WTC11 (cell line): ENCODE measurements around the gene NOP10. TPM values are rescaled to one million over a fixed set of nuclear protein-coding genes. Genes with fewer than 3 reads are reported as not detected.

Experiments
- ATAC-seq: fragments of 200-7000 bp; cut with Tn5 transposase; 2 replicates; pipeline ENCODE4 v1.10.0; 2021; ENCODE audit warnings: mild to moderate bottlenecking, moderate library complexity
- CTCF ChIA-PET: fragments of 300-600 bp; sonication (Branson Sonifier 250); formaldehyde crosslinking; loops from one replicate; lab custom pipeline; 2021; ENCODE audit warnings: antibody characterized with exemption; lab: Charles Lee
- POLR2A ChIA-PET: fragments of 350-600 bp; sonication (Branson Sonifier 250); formaldehyde crosslinking; loops from one replicate; lab custom pipeline; 2021; ENCODE audit warnings: antibody characterized with exemption; lab: Charles Lee
- DNase-seq: peaks from one replicate; pipeline ENCODE4 v3.0.0; 2021; ENCODE audit warnings: low spot score
- H3K27ac Mint-ChIP-seq: 2 replicates; pipeline ENCODE4 v1.8.0; 2021; ENCODE audit warnings: mixed read lengths
- H3K27me3 Mint-ChIP-seq: 2 replicates; pipeline ENCODE4 v1.8.0; 2021; ENCODE audit warnings: low read depth, mild to moderate bottlenecking, moderate library complexity, mixed read lengths
- H3K36me3 Mint-ChIP-seq: 2 replicates; pipeline ENCODE4 v1.8.0; 2021; ENCODE audit warnings: mixed read lengths
- H3K4me1 Mint-ChIP-seq: 2 replicates; pipeline ENCODE4 v1.8.0; 2022; ENCODE audit warnings: mixed read lengths
- H3K4me3 Mint-ChIP-seq: 2 replicates; pipeline ENCODE4 v1.8.0; 2021; ENCODE audit warnings: mild to moderate bottlenecking, moderate library complexity, mixed read lengths
- H3K9me3 Mint-ChIP-seq: 2 replicates; pipeline ENCODE4 v1.8.0; 2021; ENCODE audit warnings: mixed read lengths
- ATF1 ChIP-seq: sonication (generic); formaldehyde crosslinking; IDR thresholded peaks from 2 replicates; pipeline ENCODE4 v1.8.1; 2023; ENCODE audit warnings: mild to moderate bottlenecking, moderate library complexity, missing genetic modification reagents
- FOXP1 ChIP-seq: sonication (generic); formaldehyde crosslinking; IDR thresholded peaks from 2 replicates; pipeline ENCODE4 v1.8.0; 2022; ENCODE audit warnings: missing genetic modification reagents, mild to moderate bottlenecking, moderate library complexity, borderline replicate concordance
- GTF2I ChIP-seq: fragments of 250-450 bp; sonication (Bioruptor Pico); conservative IDR thresholded peaks from 2 replicates; pipeline ENCODE4 v1.4.0; 2021; ENCODE audit warnings: mild to moderate bottlenecking
- HMGA2 ChIP-seq: fragments of 250-450 bp; sonication (Bioruptor Pico); IDR thresholded peaks from 2 replicates; pipeline ENCODE4 v1.4.0; 2021; ENCODE audit warnings: mild to moderate bottlenecking, moderate library complexity
- IRF2 ChIP-seq: sonication (generic); formaldehyde crosslinking; IDR thresholded peaks from 2 replicates; pipeline ENCODE4 v1.8.0; 2022; ENCODE audit warnings: low read depth, missing genetic modification reagents, borderline replicate concordance
- JUN ChIP-seq: sonication (generic); formaldehyde crosslinking; IDR thresholded peaks from 2 replicates; pipeline ENCODE4 v1.8.0; 2023; ENCODE audit warnings: mild to moderate bottlenecking, missing genetic modification reagents
- NFE2L1 ChIP-seq: sonication (generic); formaldehyde crosslinking; IDR thresholded peaks from 2 replicates; pipeline ENCODE4 v1.8.1; 2023; ENCODE audit warnings: missing genetic modification reagents
- NFYB ChIP-seq: sonication (generic); formaldehyde crosslinking; conservative IDR thresholded peaks from 2 replicates; pipeline ENCODE4 v1.8.0; 2022; ENCODE audit warnings: low read depth, missing genetic modification reagents
- NR1H2 ChIP-seq: sonication (generic); formaldehyde crosslinking; IDR thresholded peaks from 2 replicates; pipeline ENCODE4 v1.9.0; 2021; ENCODE audit warnings: mild to moderate bottlenecking, moderate library complexity, missing genetic modification reagents
- TP53 ChIP-seq: sonication (generic); formaldehyde crosslinking; IDR thresholded peaks from 2 replicates; pipeline ENCODE4 v1.8.1; 2023; ENCODE audit warnings: mild to moderate bottlenecking, missing genetic modification reagents
- ZNF232 ChIP-seq: sonication (generic); formaldehyde crosslinking; IDR thresholded peaks from 2 replicates; pipeline ENCODE4 v1.8.0; 2022; ENCODE audit warnings: mild to moderate bottlenecking, missing genetic modification reagents
- ZNF317 ChIP-seq: sonication (generic); formaldehyde crosslinking; IDR thresholded peaks from 2 replicates; pipeline ENCODE4 v1.8.1; 2023; ENCODE audit warnings: low read depth, mild to moderate bottlenecking, moderate library complexity, missing genetic modification reagents, borderline replicate concordance
- ZNF396 ChIP-seq: fragments of 250-450 bp; sonication (Bioruptor Pico); IDR thresholded peaks from 2 replicates; pipeline ENCODE4 v1.8.0; 2021; ENCODE audit warnings: mild to moderate bottlenecking, moderate library complexity, borderline replicate concordance
- ZNF671 ChIP-seq: fragments of 250-450 bp; sonication (Bioruptor Pico); IDR thresholded peaks from 2 replicates; pipeline ENCODE4 v1.8.0; 2021; ENCODE audit warnings: mild to moderate bottlenecking
- total RNA-seq: library from RNA; stranded (reverse); gene quantifications from 3 replicates; pipeline ENCODE4 v1.2.3, GENCODE V29; 2021
- TF ChIP-seq, protein P1 (sequence below): sonication (generic); formaldehyde crosslinking; IDR thresholded peaks from 2 replicates; pipeline ENCODE4 v1.8.0; 2022; ENCODE audit warnings: mild to moderate bottlenecking, missing genetic modification reagents
- TF ChIP-seq, protein P2 (sequence below): sonication (generic); formaldehyde crosslinking; IDR thresholded peaks from 2 replicates; pipeline ENCODE4 v1.8.1; 2023; ENCODE audit warnings: mild to moderate bottlenecking, missing genetic modification reagents, borderline replicate concordance
- TF ChIP-seq, protein P3 (sequence below): fragments of 250-450 bp; sonication (Bioruptor Pico); conservative IDR thresholded peaks from 2 replicates; pipeline ENCODE4 v1.9.0; 2021; ENCODE audit warnings: mild to moderate bottlenecking
- TF ChIP-seq, protein P4 (sequence below): sonication (generic); formaldehyde crosslinking; IDR thresholded peaks from 2 replicates; pipeline ENCODE4 v1.8.0; 2022; ENCODE audit warnings: missing genetic modification reagents
- TF ChIP-seq, protein P5 (sequence below): sonication (generic); formaldehyde crosslinking; IDR thresholded peaks from 2 replicates; pipeline ENCODE4 v1.8.1; 2023; ENCODE audit warnings: mild to moderate bottlenecking, missing genetic modification reagents
- TF ChIP-seq, protein P6 (sequence below): fragments of 250-450 bp; sonication (Bioruptor Pico); IDR thresholded peaks from 2 replicates; pipeline ENCODE4 v1.8.0; 2021; ENCODE audit warnings: mild to moderate bottlenecking
- TF ChIP-seq, protein P7 (sequence below): sonication (generic); formaldehyde crosslinking; IDR thresholded peaks from 2 replicates; pipeline ENCODE4 v1.8.0; 2023; ENCODE audit warnings: missing genetic modification reagents

NOP10 gene
- total RNA-seq, 1 experiment from 2014 or later, result 220 TPM

DNA sequence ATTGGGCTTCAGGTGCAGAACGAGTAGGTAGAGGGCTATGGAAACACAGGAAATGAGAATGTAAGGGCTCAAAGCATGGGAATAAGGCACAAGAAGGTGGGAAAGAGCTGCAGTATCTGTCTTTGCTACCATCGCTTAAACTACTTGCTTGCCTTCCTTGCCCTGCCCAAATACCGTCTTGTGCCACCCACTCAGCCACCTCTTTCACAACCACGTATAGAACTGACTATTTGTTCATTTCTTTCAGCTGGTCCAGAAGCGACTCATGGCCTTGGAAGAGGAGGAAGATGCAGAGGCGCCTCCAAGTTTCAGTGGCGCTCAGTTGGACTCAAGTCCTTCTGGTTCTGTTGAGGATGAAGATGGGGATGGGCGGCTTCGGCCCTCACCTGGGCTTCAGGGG is 12.3 kb upstream of the NOP10 start (continued):
- TF ChIP-seq, protein P1, sequence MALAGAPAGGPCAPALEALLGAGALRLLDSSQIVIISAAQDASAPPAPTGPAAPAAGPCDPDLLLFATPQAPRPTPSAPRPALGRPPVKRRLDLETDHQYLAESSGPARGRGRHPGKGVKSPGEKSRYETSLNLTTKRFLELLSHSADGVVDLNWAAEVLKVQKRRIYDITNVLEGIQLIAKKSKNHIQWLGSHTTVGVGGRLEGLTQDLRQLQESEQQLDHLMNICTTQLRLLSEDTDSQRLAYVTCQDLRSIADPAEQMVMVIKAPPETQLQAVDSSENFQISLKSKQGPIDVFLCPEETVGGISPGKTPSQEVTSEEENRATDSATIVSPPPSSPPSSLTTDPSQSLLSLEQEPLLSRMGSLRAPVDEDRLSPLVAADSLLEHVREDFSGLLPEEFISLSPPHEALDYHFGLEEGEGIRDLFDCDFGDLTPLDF (CRISPR knock-in tag), result no peak
- TF ChIP-seq NFYB (CRISPR knock-in tag), result no peak

DNA sequence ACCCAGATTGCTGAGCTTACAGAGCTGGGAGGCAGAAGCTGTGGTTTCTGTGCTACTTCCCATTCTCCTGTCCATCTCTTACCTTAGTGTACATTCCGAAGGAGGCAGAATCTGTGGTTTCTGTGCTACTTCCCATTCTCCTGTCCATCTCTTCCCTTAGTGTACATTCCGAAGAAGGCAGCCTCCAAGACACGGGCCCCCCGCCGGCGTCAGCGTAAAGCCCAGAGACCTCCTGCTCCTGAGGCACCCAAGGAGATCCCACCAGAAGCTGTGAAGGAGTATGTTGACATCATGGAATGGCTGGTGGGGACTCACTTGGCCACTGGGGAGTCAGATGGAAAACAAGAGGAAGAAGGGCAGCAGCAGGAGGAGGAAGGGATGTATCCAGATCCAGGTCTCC is 11.3 kb upstream of the NOP10 start:
- DNase-seq (no peak), ATAC-seq (no peak)
- no peak overlapping the region for H3K27ac Mint-ChIP-seq
- H3K27me3 Mint-ChIP-seq, result no peaks in the 10 kb centered on the region
- H3K4me3 Mint-ChIP-seq, result no peak overlapping the region
- peaks cover 29% of the 10 kb centered on the region for H3K36me3 Mint-ChIP-seq
- peaks cover 8% of the 10 kb centered on the region for H3K4me1 Mint-ChIP-seq
- POLR2A ChIA-PET, result no interaction called here
- H3K9me3 Mint-ChIP-seq, result no peaks in the 10 kb centered on the region
- CTCF ChIA-PET, result interaction anchor here (1.7 to 1.8 kb wide), 2 partner anchors 11 to 13 kb away, joined by 5 to 6 read pairs; partner anchors contain the start of genes LPCAT4 and NUTM1
- TF ChIP-seq, protein P2, sequence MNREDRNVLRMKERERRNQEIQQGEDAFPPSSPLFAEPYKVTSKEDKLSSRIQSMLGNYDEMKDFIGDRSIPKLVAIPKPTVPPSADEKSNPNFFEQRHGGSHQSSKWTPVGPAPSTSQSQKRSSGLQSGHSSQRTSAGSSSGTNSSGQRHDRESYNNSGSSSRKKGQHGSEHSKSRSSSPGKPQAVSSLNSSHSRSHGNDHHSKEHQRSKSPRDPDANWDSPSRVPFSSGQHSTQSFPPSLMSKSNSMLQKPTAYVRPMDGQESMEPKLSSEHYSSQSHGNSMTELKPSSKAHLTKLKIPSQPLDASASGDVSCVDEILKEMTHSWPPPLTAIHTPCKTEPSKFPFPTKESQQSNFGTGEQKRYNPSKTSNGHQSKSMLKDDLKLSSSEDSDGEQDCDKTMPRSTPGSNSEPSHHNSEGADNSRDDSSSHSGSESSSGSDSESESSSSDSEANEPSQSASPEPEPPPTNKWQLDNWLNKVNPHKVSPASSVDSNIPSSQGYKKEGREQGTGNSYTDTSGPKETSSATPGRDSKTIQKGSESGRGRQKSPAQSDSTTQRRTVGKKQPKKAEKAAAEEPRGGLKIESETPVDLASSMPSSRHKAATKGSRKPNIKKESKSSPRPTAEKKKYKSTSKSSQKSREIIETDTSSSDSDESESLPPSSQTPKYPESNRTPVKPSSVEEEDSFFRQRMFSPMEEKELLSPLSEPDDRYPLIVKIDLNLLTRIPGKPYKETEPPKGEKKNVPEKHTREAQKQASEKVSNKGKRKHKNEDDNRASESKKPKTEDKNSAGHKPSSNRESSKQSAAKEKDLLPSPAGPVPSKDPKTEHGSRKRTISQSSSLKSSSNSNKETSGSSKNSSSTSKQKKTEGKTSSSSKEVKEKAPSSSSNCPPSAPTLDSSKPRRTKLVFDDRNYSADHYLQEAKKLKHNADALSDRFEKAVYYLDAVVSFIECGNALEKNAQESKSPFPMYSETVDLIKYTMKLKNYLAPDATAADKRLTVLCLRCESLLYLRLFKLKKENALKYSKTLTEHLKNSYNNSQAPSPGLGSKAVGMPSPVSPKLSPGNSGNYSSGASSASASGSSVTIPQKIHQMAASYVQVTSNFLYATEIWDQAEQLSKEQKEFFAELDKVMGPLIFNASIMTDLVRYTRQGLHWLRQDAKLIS, result no peak
- no peak for TF ChIP-seq FOXP1 (CRISPR knock-in tag)
- no peak for TF ChIP-seq ZNF232
- TF ChIP-seq, protein P3, sequence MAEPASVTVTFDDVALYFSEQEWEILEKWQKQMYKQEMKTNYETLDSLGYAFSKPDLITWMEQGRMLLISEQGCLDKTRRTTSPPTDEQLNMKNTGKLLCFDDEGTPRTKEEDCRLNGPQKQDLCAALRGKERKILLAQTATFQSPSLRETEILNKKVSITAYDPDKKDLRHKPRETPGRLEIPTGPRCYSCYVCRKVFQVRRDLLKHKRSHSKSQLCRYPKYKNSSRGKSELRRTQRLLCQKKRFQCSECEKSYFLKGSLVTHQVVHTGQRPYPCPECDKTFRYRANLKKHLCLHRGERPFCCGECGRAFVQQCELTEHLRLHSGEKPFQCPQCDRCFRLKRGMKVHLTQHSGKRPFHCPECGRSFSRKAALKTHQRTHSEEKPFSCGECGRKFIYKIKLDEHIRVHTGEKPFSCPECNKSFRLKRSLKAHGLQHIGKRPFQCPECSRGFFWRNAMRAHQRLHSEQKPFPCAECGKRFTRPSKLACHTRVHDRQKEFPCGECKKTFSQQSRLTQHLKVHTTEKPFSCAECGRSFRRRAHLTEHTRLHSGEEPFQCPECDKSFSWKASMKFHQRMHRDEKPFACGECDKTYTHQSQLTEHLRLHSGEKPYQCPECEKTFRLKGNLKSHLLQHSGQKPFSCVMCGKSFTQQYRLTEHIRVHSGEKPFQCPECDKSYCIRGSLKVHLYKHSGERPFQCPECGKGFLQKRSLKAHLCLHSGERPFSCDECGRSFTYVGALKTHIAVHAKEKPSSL, result no peak
- TF ChIP-seq, protein P4, sequence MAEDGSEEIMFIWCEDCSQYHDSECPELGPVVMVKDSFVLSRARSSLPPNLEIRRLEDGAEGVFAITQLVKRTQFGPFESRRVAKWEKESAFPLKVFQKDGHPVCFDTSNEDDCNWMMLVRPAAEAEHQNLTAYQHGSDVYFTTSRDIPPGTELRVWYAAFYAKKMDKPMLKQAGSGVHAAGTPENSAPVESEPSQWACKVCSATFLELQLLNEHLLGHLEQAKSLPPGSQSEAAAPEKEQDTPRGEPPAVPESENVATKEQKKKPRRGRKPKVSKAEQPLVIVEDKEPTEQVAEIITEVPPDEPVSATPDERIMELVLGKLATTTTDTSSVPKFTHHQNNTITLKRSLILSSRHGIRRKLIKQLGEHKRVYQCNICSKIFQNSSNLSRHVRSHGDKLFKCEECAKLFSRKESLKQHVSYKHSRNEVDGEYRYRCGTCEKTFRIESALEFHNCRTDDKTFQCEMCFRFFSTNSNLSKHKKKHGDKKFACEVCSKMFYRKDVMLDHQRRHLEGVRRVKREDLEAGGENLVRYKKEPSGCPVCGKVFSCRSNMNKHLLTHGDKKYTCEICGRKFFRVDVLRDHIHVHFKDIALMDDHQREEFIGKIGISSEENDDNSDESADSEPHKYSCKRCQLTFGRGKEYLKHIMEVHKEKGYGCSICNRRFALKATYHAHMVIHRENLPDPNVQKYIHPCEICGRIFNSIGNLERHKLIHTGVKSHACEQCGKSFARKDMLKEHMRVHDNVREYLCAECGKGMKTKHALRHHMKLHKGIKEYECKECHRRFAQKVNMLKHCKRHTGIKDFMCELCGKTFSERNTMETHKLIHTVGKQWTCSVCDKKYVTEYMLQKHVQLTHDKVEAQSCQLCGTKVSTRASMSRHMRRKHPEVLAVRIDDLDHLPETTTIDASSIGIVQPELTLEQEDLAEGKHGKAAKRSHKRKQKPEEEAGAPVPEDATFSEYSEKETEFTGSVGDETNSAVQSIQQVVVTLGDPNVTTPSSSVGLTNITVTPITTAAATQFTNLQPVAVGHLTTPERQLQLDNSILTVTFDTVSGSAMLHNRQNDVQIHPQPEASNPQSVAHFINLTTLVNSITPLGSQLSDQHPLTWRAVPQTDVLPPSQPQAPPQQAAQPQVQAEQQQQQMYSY, result no peak
- TF ChIP-seq, protein P5, sequence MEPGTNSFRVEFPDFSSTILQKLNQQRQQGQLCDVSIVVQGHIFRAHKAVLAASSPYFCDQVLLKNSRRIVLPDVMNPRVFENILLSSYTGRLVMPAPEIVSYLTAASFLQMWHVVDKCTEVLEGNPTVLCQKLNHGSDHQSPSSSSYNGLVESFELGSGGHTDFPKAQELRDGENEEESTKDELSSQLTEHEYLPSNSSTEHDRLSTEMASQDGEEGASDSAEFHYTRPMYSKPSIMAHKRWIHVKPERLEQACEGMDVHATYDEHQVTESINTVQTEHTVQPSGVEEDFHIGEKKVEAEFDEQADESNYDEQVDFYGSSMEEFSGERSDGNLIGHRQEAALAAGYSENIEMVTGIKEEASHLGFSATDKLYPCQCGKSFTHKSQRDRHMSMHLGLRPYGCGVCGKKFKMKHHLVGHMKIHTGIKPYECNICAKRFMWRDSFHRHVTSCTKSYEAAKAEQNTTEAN (CRISPR knock-in tag), result no peak
- no peak for TF ChIP-seq ZNF317 (CRISPR knock-in tag)
- no peak for TF ChIP-seq IRF2 (CRISPR knock-in tag)
- TF ChIP-seq HMGA2 (CRISPR knock-in tag), result no peak
- no peak for TF ChIP-seq TP53
- TF ChIP-seq, protein P6, sequence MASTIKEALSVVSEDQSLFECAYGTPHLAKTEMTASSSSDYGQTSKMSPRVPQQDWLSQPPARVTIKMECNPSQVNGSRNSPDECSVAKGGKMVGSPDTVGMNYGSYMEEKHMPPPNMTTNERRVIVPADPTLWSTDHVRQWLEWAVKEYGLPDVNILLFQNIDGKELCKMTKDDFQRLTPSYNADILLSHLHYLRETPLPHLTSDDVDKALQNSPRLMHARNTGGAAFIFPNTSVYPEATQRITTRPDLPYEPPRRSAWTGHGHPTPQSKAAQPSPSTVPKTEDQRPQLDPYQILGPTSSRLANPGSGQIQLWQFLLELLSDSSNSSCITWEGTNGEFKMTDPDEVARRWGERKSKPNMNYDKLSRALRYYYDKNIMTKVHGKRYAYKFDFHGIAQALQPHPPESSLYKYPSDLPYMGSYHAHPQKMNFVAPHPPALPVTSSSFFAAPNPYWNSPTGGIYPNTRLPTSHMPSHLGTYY, result no peak
- no peak for TF ChIP-seq GTF2I (CRISPR knock-in tag)
- TF ChIP-seq, protein P7, sequence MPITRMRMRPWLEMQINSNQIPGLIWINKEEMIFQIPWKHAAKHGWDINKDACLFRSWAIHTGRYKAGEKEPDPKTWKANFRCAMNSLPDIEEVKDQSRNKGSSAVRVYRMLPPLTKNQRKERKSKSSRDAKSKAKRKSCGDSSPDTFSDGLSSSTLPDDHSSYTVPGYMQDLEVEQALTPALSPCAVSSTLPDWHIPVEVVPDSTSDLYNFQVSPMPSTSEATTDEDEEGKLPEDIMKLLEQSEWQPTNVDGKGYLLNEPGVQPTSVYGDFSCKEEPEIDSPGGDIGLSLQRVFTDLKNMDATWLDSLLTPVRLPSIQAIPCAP (CRISPR knock-in tag), result no peak
- no peak for TF ChIP-seq ZNF671
- TF ChIP-seq ZNF396, result no peak
- TF ChIP-seq JUN (CRISPR knock-in tag), result no peak
- TF ChIP-seq NR1H2 (CRISPR knock-in tag), result no peak
- no peak for TF ChIP-seq NFE2L1
- no peak for TF ChIP-seq ATF1 (CRISPR knock-in tag)
